PFSK-1 (cell line): ENCODE measurements around the gene NCAPH2.

Source experiments
- POLR2AphosphoS5 ChIP-seq: IDR thresholded peaks from 2 replicates; pipeline ENCODE4 v1.6.1; 2012; ENCODE audit warnings: low read depth, mild to moderate bottlenecking, control low read depth, low read length, moderate library complexity
- SIN3A ChIP-seq: IDR thresholded peaks from 2 replicates; pipeline ENCODE4 v1.6.1; 2012; ENCODE audit warnings: mild to moderate bottlenecking, low read length, moderate library complexity, borderline replicate concordance; ENCODE audit not compliant: insufficient read depth

DNA sequence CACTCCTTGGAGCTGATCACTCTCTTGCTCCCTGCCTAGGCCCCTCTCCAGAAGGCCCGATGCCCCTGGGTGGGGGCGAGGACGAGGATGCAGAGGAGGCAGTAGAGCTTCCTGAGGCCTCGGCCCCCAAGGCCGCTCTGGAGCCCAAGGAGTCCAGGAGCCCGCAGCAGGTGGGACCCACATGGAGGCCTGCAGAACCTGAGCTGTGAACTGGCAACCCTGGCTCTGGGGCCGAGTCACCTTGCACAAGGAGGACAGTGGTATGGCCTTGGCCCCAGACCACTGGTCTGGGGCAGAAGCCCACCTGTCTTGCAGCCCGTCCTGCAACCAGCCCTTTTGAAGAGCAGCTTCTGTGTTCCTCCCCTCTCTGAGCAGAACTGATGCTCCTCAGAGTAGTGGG is 11.1 kb downstream of the NCAPH2 start:
- no peak for TF ChIP-seq POLR2AphosphoS5
- TF ChIP-seq SIN3A, result no peak
